Measurements from ENCODE around the gene SELL. TPM values are rescaled to one million over a fixed set of nuclear protein-coding genes. Genes with fewer than 3 reads are reported as not detected.

SELL gene
- total and polyA plus RNA-seq, 3 donors from 2014 or later: 0.87 to 4.0 (median 3.2) TPM

DNA sequence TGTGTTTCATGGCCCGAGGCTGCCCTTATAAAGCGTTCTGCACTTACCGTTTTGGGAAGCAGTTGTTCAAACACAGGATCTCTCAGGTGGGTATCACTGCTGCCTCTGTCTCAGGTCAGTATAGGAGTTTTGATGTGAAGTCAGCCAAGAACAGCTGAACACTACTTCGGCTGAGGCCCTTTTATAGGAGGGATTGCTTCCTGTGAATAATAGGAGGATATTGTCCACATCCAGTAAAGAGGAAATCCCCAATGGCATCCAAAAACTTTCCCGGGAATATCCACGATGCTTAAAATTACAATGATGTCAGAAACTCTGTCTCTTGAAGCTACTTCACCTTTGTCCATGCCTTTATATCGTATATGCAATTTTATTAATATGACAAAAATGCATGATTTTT, 22.5 kb upstream of the SELL start, which contains the start of gene SELE:
Gene SELE (minus strand): TSS at position 156 of the 400 bp plus-strand sequence. CDS start 467 bp downstream, outside the sequence.
- Histone ChIP-seq H3K27me3 (no peaks in the 10 kb centered on the region), H3K4me3 (no peak within 1 kb of the TSS), H3K9me3 (no peaks in the 10 kb centered on the region), H3K27ac (no peak within 1 kb of the TSS), H3K36me3 (ENCODE audit: low read depth, missing control alignments) (no peaks in the 10 kb centered on the region), H3K4me1 (no peaks in the 10 kb centered on the region)
- intact Hi-C loops (cut with DNase I; ENCODE audit: low total_unique reads): no loop called here
- WGBS, 2 donors: 77 to 82% methylated on average over 7 of the region's 7 CpGs
- no peak for TF ChIP-seq POLR2A (IDR thresholded peaks at IDR 0.05)
- TF ChIP-seq, protein P1, sequence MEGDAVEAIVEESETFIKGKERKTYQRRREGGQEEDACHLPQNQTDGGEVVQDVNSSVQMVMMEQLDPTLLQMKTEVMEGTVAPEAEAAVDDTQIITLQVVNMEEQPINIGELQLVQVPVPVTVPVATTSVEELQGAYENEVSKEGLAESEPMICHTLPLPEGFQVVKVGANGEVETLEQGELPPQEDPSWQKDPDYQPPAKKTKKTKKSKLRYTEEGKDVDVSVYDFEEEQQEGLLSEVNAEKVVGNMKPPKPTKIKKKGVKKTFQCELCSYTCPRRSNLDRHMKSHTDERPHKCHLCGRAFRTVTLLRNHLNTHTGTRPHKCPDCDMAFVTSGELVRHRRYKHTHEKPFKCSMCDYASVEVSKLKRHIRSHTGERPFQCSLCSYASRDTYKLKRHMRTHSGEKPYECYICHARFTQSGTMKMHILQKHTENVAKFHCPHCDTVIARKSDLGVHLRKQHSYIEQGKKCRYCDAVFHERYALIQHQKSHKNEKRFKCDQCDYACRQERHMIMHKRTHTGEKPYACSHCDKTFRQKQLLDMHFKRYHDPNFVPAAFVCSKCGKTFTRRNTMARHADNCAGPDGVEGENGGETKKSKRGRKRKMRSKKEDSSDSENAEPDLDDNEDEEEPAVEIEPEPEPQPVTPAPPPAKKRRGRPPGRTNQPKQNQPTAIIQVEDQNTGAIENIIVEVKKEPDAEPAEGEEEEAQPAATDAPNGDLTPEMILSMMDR (IDR thresholded peaks at IDR 0.05): no peak
- no peak for DNase-seq

DNA sequence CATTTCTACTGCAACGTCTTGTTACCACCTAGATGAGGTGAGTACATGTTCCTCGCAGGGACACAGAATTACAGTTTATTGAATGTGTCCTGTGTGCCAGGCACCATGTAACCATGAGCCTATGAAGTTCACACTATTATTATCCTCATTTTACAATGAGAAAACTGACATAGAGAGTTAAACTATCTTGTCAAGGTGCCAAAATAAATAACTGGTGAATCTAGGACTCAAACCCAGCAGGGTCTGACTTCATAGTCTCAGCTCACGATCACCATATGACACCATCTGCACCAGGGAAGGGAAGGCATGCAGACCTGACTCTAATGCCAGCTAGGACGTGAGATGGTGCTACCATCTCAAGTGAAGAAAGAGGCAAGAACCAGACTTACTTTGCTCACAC, 20.0 kb upstream of the SELL start:
- Histone ChIP-seq H3K36me3 (ENCODE audit: low read depth, missing control alignments) (no peaks in the 10 kb centered on the region), H3K4me1 (no peaks in the 10 kb centered on the region), H3K4me3 (no peak overlapping the region), H3K9me3 (no peaks in the 10 kb centered on the region), H3K27ac (no peak overlapping the region), H3K27me3 (no peaks in the 10 kb centered on the region)
- no peak for TF ChIP-seq POLR2A (IDR thresholded peaks at IDR 0.05)
- intact Hi-C loops (cut with DNase I; ENCODE audit: low total_unique reads): no loop called here
- DNase-seq: no peak
- WGBS, 2 donors: 79 to 83% methylated on average over 4 of the region's 4 CpGs

DNA sequence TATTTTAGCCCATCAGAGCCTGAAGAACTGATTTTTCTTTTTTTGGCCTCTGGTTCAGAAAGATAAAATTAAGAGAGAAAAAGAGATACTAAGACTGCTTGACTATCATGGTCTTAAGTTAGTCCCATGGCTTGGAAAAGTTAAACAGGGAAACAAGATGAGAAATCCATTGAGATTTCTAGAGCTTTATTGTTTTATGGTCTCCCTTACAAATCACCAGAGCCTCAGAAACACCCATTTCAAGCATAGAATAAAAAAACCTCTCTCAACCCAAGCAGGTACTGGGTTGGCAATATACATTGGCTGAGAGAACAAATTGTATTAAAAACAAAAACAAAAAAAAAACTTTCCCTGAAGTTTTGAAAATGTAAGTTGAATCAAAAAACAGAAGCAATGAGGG, 18.6 kb upstream of the SELL start:
- H3K27me3 ChIP-seq: no peaks in the 10 kb centered on the region
- DNase-seq: no peak
- H3K4me3 ChIP-seq: no peak overlapping the region
- no peak overlapping the region for H3K27ac ChIP-seq
- no peak for TF ChIP-seq POLR2A (IDR thresholded peaks at IDR 0.05)
- TF ChIP-seq, protein P1 (IDR thresholded peaks at IDR 0.05): no peak
- H3K4me1 ChIP-seq: no peaks in the 10 kb centered on the region
- intact Hi-C loops (cut with DNase I; ENCODE audit: low total_unique reads): no loop called here
- H3K9me3 ChIP-seq: no peaks in the 10 kb centered on the region
- no peaks in the 10 kb centered on the region for H3K36me3 ChIP-seq (ENCODE audit: low read depth, missing control alignments)

DNA sequence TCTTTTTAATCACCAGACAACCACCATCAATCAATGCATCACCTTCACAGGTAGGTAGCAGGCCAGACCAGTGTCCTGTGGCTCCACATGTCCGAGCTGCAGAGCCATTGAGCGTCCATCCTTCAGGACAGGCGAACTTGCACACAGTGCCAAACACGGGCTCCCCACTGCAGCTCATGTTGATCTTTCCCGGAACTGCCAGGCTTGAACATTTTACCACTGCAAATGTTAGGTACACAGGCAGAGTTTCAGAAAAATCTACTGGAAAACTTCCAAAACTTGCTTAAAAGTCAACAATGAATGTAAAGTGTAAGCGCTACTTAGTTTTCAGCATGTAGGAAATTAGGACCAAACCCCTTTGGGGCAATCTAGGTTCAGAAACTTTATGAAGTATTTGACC, 15.9 kb upstream of the SELL start:
- WGBS, 2 donors: 89 to 91% methylated on average over 6 of the region's 6 CpGs
- no peak for DNase-seq

DNA sequence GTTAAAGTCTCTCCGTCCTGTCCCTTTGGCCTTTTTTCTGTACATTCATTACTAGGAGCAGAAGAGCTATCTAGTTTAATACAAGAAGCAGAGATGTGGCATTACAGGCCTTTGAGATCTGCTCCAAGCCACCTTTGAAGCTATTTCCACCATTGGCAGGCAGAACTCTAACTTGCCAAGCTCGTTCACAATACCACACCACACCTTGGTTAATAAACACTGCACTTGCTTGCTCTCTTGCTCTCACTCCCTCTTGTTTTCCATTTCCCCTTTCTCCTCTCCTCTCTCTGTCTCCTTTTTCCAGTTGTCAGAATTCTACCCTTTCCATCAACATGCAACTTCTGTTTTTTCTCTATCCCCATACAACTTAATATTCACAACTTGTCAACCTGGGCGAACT, 15.4 kb upstream of the SELL start:
- Histone ChIP-seq H3K27me3 (no peaks in the 10 kb centered on the region), H3K27ac (no peak overlapping the region), H3K4me3 (no peak overlapping the region), H3K4me1 (no peaks in the 10 kb centered on the region), H3K9me3 (no peaks in the 10 kb centered on the region), H3K36me3 (ENCODE audit: low read depth, missing control alignments) (no peaks in the 10 kb centered on the region)
- DNase-seq: no peak
- intact Hi-C loops (cut with DNase I; ENCODE audit: low total_unique reads): no loop called here
- TF ChIP-seq, protein P1 (IDR thresholded peaks at IDR 0.05): no peak
- TF ChIP-seq POLR2A (IDR thresholded peaks at IDR 0.05): no peak
- 91 to 100% methylated on average over 3 of the region's 3 CpGs for WGBS, 2 donors

More for the DNA sequence above, 15.9 kb upstream of the SELL start:
- Histone ChIP-seq H3K9me3 (no peaks in the 10 kb centered on the region), H3K4me1 (no peaks in the 10 kb centered on the region), H3K27ac (no peak overlapping the region), H3K27me3 (no peaks in the 10 kb centered on the region), H3K4me3 (no peak overlapping the region), H3K36me3 (ENCODE audit: low read depth, missing control alignments) (no peaks in the 10 kb centered on the region)
- intact Hi-C loops (cut with DNase I; ENCODE audit: low total_unique reads): no loop called here
- TF ChIP-seq POLR2A (IDR thresholded peaks at IDR 0.05): no peak
- TF ChIP-seq, protein P1 (IDR thresholded peaks at IDR 0.05): no peak
